ENCODE measurements around the gene METRNL. TPM values are rescaled to one million over a fixed set of nuclear protein-coding genes. Genes with fewer than 3 reads are reported as not detected.

Gene METRNL
- total RNA-seq, 1 donor from 2014 or later, result 47.1 TPM

DNA sequence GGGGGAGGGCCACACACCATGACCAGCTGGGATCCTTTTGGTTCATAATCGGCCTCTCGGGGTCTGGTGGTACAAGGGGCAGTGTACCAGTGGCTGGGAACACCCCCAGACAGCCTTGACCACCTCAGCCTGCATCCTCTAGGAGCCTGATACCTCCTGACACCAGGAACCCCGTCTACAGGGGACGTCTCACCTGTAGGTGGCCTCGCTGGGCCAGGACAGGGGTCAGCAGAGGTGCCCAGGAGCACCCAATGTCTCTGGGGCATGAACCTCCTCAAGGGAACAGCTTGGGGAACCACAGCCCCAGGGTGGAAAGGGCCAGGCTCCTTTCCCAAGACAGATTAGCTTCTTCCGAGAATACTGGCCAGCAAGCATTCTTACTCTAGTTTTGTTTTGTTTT lies 2.5 kb upstream of the METRNL start:
- peaks cover 6% of the 10 kb centered on the region for H3K9me3 Mint-ChIP-seq (ENCODE audit: unreplicated experiment)
- peak overlapping the region; percentile 28 for H3K4me3 Mint-ChIP-seq (ENCODE audit: unreplicated experiment)
- H3K36me3 Mint-ChIP-seq (ENCODE audit: unreplicated experiment), result no peaks in the 10 kb centered on the region
- DNase-seq, result no peak
- H3K27ac Mint-ChIP-seq (ENCODE audit: unreplicated experiment), result no peak overlapping the region
- TF ChIP-seq, protein P1, sequence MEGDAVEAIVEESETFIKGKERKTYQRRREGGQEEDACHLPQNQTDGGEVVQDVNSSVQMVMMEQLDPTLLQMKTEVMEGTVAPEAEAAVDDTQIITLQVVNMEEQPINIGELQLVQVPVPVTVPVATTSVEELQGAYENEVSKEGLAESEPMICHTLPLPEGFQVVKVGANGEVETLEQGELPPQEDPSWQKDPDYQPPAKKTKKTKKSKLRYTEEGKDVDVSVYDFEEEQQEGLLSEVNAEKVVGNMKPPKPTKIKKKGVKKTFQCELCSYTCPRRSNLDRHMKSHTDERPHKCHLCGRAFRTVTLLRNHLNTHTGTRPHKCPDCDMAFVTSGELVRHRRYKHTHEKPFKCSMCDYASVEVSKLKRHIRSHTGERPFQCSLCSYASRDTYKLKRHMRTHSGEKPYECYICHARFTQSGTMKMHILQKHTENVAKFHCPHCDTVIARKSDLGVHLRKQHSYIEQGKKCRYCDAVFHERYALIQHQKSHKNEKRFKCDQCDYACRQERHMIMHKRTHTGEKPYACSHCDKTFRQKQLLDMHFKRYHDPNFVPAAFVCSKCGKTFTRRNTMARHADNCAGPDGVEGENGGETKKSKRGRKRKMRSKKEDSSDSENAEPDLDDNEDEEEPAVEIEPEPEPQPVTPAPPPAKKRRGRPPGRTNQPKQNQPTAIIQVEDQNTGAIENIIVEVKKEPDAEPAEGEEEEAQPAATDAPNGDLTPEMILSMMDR (IDR thresholded peaks at IDR 0.05; ENCODE audit: partially characterized antibody, unreplicated experiment), result no peak
- H3K27me3 Mint-ChIP-seq (ENCODE audit: unreplicated experiment), result peaks cover 13% of the 10 kb centered on the region
- H3K4me1 Mint-ChIP-seq (ENCODE audit: low read depth, unreplicated experiment), result peaks cover 5% of the 10 kb centered on the region

DNA sequence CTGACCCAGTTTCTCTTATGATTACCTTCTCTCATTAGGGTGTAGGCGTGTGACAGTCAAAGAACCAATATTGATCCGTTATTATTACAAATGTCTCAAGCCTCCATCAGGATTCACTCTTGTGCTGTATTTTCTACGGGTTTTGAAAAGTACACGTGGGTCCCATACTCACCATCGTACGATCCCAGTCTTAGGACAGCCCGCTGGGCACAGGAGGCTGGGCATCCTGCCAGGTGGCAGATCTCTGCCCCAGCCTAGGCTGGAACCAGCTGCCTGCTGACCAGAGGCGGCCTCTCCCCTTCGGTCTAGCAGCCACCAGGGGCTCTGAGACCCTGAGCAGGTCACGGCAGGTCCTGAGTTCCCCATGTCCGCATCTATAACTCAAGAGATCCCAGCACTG lies 2.0 kb upstream of the METRNL start:
- no peak overlapping the region for H3K27ac Mint-ChIP-seq (ENCODE audit: unreplicated experiment)
- H3K4me1 Mint-ChIP-seq (ENCODE audit: low read depth, unreplicated experiment), result peaks cover 4% of the 10 kb centered on the region
- no peak for DNase-seq

DNA sequence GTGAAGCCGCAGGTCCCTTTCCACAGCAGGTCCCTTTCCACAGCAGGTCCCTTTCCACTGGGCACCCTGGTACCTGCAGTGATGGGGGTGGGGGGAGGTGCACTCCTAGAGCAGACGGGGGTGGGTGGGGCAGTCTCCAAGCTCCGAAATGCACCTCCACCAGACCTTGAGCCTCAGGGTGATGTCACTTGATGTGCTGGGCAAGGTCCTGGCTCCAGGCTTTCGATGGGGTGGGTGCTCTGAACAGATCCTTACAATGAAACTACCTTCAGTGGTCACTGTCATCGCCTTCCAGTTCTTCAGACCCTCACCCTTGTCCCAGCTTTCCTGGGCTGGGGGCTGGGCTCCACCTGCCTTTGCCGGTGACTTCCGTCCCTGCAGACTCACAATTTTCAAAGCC lies 1.5 kb upstream of the METRNL start:
- Mint-ChIP-seq H3K36me3 (ENCODE audit: unreplicated experiment) (no peaks in the 10 kb centered on the region), H3K27me3 (ENCODE audit: unreplicated experiment) (peaks cover 22% of the 10 kb centered on the region), H3K4me1 (ENCODE audit: low read depth, unreplicated experiment) (peaks cover 10% of the 10 kb centered on the region), H3K4me3 (ENCODE audit: unreplicated experiment) (peak overlapping the region; percentile 30), H3K9me3 (ENCODE audit: unreplicated experiment) (peaks cover 11% of the 10 kb centered on the region), H3K27ac (ENCODE audit: unreplicated experiment) (peak overlapping the region; percentile 33)
- TF ChIP-seq, protein P1 (IDR thresholded peaks at IDR 0.05; ENCODE audit: partially characterized antibody, unreplicated experiment), result no peak
- no peak for DNase-seq

More for the DNA sequence above, 2.0 kb upstream of the METRNL start:
- TF ChIP-seq, protein P1 (IDR thresholded peaks at IDR 0.05; ENCODE audit: partially characterized antibody, unreplicated experiment), result no peak
- Mint-ChIP-seq H3K36me3 (ENCODE audit: unreplicated experiment) (no peaks in the 10 kb centered on the region), H3K4me3 (ENCODE audit: unreplicated experiment) (peak overlapping the region; percentile 28), H3K27me3 (ENCODE audit: unreplicated experiment) (peaks cover 18% of the 10 kb centered on the region), H3K9me3 (ENCODE audit: unreplicated experiment) (peaks cover 10% of the 10 kb centered on the region)

DNA sequence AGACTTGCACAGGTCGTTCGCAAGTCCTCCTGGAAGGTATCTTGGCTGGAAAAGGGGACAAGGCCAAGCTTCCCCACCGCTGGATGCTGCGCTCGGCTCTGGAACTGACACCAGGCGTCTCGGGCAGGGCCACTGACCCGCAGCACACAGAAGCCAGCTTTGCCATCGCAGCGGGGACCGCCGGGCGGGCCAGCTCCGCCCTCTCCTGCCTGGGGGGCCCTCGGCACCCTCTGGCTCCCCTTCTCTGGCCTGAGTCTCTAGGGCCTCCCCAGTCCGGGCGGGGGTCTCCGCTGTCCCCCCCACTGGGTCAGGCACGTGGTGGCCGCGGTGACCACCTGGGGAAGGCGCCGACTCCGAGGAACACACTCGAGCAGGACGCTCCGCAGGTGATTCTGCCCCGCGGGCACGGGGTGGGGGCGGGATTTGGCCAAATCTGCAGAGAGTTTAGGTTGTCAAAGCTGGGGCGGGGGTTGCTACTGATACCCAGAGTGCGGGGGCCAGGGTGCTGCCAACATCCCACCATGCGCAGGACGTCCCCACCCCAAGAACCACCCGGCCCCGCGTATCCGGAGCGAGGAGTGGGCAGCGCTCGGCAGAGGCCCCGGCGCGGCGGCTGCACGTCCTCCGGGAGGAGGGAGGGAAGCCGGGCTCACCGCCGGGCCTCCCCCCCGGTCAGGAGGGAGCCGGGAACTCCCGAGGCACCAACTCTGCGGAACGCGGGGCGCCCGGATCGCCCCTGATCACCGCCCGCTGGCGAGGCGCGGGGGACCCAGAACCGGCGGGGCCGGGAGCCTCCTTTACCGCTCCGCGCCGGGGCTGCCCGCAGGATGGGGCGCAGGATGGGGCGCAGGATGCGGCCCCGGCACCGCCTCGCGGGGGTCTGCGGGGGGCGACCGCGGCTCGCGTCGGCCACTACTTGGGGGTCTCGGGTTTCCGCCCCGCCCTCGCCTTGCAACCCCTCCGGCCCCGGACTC lies 744 bp upstream of the METRNL start:
- Mint-ChIP-seq H3K9me3 (ENCODE audit: unreplicated experiment) (peaks cover 11% of the 10 kb centered on the region), H3K36me3 (ENCODE audit: unreplicated experiment) (no peaks in the 10 kb centered on the region), H3K27me3 (ENCODE audit: unreplicated experiment) (peaks cover 22% of the 10 kb centered on the region), H3K4me1 (ENCODE audit: low read depth, unreplicated experiment) (peaks cover 15% of the 10 kb centered on the region), H3K4me3 (ENCODE audit: unreplicated experiment) (peak overlapping the region; percentile 30), H3K27ac (ENCODE audit: unreplicated experiment) (peak overlapping the region; percentile 33)
- DNase-seq, result no peak
- TF ChIP-seq, protein P1 (IDR thresholded peaks at IDR 0.05; ENCODE audit: partially characterized antibody, unreplicated experiment), result no peak

Measured in glutamatergic neuron (in vitro differentiated cells).